Esophagus muscularis mucosa (tissue), 4 donors: ENCODE measurements around the gene TP53. TPM values are rescaled to one million over a fixed set of nuclear protein-coding genes. Genes with fewer than 3 reads are reported as not detected.
A peak's percentile ranks its signal among the peaks of the same experiment; 100 is the strongest.

Experiments
- DNase-seq: peaks from one replicate; pipeline ENCODE4 v3.0.0-alpha.2; 2017; ENCODE audit errors: extremely low spot score
- H3K27ac ChIP-seq, 4 donors: fragments of 200-600 bp; sonication (generic); replicated peaks in 1 of 4; 1 replicate in 3 of 4; 2 replicates in 1 of 4; pipeline ENCODE4 v1.5.1; 2016 to 2019; ENCODE audit warnings: mild to moderate bottlenecking in 1 of 4
- H3K27me3 ChIP-seq, 4 donors: fragments of 200-600 bp; sonication (generic); one replicate each; pipeline versions ENCODE4 v1.5.1 to v1.6.0; 2016 to 2019
- H3K36me3 ChIP-seq, 4 donors: fragments of 200-600 bp; sonication (generic); one replicate each; pipeline ENCODE4 v1.5.1; 2016 to 2019
- H3K4me1 ChIP-seq, 4 donors: fragments of 200-600 bp; sonication (generic); one replicate each; pipeline ENCODE4 v1.5.1; 2016 to 2019
- H3K4me3 ChIP-seq, 4 donors: fragments of 200-600 bp; sonication (generic); 1 replicate in 2 of 4; 2 replicates in 2 of 4; pipeline ENCODE4 v1.5.1; 2016 to 2019; ENCODE audit warnings: mild to moderate bottlenecking in 4 of 4, moderate library complexity in 1 of 4
- H3K9me3 ChIP-seq, 4 donors: fragments of 200-600 bp; sonication (generic); 1 replicate in 3 of 4; 2 replicates in 1 of 4; pipeline ENCODE4 v1.5.1; 2016 to 2019
- EP300 ChIP-seq: sonication (generic); formaldehyde crosslinking; IDR thresholded peaks from one replicate; pipeline ENCODE4 v1.6.1; 2017; ENCODE audit warnings: antibody characterized with exemption
- POLR2A ChIP-seq: fragments of 450-650 bp; IDR thresholded peaks from one replicate; pipeline ENCODE4 v1.6.1; 2017; ENCODE audit warnings: antibody characterized with exemption, moderate library complexity, mild to moderate bottlenecking, low read depth
- POLR2AphosphoS5 ChIP-seq, 2 donors: sonication (generic); formaldehyde crosslinking; IDR thresholded peaks; one replicate each; pipeline ENCODE4 v1.6.1; 2017; ENCODE audit warnings: antibody characterized with exemption in 2 of 2
- WGBS: methylation state at CpG from one replicate; pipeline ENCODE4 v1.1.5; 2018; 5-methylcytosine and 5-hydroxymethylcytosine counted together
- intact Hi-C: fragments of 100-400 bp; cut with DNase I; formaldehyde crosslinking; loops from one replicate; pipeline ENCODE4 v1.15.1; 2023
- total RNA-seq, 4 donors: library from RNA; depleted of rRNA; stranded (reverse); fragments of >200 nt; gene quantifications; one replicate each; pipeline versions ENCODE4 v1.1.0 to v1.2.1, GENCODE V29; 2016
- TF ChIP-seq, protein P1 (sequence below), 3 experiments: fragments of 200-600 bp in 2 of 3; fragments of 450-650 bp in 1 of 3; sonication (generic) in 2 of 3; IDR thresholded peaks; one replicate each; pipeline ENCODE4 v1.5.1; 2017 to 2019; ENCODE audit warnings: antibody characterized with exemption in 3 of 3, mild to moderate bottlenecking in 2 of 3, moderate library complexity in 1 of 3

TP53 gene
- 10 to 100 TPM; 14.9 to 18.3 (median 16.1) TPM for total RNA-seq

- TF ChIP-seq, protein P1, sequence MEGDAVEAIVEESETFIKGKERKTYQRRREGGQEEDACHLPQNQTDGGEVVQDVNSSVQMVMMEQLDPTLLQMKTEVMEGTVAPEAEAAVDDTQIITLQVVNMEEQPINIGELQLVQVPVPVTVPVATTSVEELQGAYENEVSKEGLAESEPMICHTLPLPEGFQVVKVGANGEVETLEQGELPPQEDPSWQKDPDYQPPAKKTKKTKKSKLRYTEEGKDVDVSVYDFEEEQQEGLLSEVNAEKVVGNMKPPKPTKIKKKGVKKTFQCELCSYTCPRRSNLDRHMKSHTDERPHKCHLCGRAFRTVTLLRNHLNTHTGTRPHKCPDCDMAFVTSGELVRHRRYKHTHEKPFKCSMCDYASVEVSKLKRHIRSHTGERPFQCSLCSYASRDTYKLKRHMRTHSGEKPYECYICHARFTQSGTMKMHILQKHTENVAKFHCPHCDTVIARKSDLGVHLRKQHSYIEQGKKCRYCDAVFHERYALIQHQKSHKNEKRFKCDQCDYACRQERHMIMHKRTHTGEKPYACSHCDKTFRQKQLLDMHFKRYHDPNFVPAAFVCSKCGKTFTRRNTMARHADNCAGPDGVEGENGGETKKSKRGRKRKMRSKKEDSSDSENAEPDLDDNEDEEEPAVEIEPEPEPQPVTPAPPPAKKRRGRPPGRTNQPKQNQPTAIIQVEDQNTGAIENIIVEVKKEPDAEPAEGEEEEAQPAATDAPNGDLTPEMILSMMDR (IDR thresholded peaks at IDR 0.05), result peak in 1 of 3 experiments; percentile 11
- peak; percentile 48 for TF ChIP-seq POLR2A
- TF ChIP-seq EP300, result no peak
- peak; percentile 88 to 95 for TF ChIP-seq POLR2AphosphoS5 (IDR thresholded peaks at IDR 0.05)
- peaks cover 22 to 40% (median 37%) of the 10 kb centered on the region in 4 donors for H3K4me1 ChIP-seq
- intact Hi-C loops, result loop anchor here (2.0 kb wide), 1 partner anchor 54 kb away; no protein-coding TSS in a partner anchor
- peaks cover 0 to 15% (median 5%) of the 10 kb centered on the region in 4 donors for H3K36me3 ChIP-seq
- H3K27me3 ChIP-seq, result no peaks in the 10 kb centered on the region
- 0% methylated on average over 29 of the region's 30 CpGs for WGBS
- peak within 1 kb of the TSS; percentile 68 to 87 (median 81) for H3K4me3 ChIP-seq
- DNase-seq, result peak; percentile 96
- peak within 1 kb of the TSS; percentile 90 to 96 (median 92) for H3K27ac ChIP-seq
- no peaks in the 10 kb centered on the region for H3K9me3 ChIP-seq
Observed at GRCh38 chr17:7687072-7687907, at the start of gene TP53. TP53 (minus strand) TSS chr17:7687490; CDS start chr17:7676594, 10,896 bp downstream.

- DNase-seq, result no peak
- 95% methylated on average over 14 of the region's 14 CpGs for WGBS
- no peak overlapping the region for H3K27ac ChIP-seq
- H3K4me1 ChIP-seq, result no peaks in the 10 kb centered on the region
- H3K4me3 ChIP-seq, result no peak overlapping the region
- H3K27me3 ChIP-seq, result peaks cover 0 to 4% (median 0%) of the 10 kb centered on the region in 4 donors
- H3K36me3 ChIP-seq, result no peaks in the 10 kb centered on the region
- no peaks in the 10 kb centered on the region for H3K9me3 ChIP-seq
- intact Hi-C loops, result no loop called here
- TF ChIP-seq, protein P1 (IDR thresholded peaks at IDR 0.05), result no peak
- TF ChIP-seq POLR2AphosphoS5 (IDR thresholded peaks at IDR 0.05) (no peak), POLR2A (no peak), EP300 (no peak)
Observed at GRCh38 chr17:7732981-7733539, 45.8 kb upstream of the TP53 start.

DNA sequence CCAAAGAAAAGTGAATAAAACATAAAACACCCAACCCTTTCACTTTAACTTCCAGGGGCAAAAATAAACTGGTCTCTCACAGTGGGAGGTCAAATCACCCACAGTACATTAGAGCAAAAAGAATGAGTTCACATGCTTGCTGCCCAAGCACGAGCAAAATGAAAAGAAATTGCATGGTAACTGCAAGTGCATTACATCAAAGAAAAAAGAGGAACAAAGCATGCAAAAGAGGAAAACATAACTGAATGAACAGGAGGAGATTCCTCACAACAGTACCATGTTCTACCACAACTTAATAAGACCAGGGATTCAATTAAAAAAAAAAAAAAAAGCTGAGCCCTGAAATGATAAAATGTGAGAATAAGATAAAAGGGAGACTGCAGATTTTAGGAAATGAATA, 42.5 kb upstream of the TP53 start:
- TF ChIP-seq, protein P1 (IDR thresholded peaks at IDR 0.05), result no peak
- no peak for TF ChIP-seq EP300
- TF ChIP-seq POLR2A, result no peak
- TF ChIP-seq POLR2AphosphoS5 (IDR thresholded peaks at IDR 0.05), result no peak
- peaks cover 0 to 27% (median 0%) of the 10 kb centered on the region in 4 donors for H3K27me3 ChIP-seq
- intact Hi-C loops, result no loop called here
- H3K4me3 ChIP-seq, result no peak overlapping the region
- H3K27ac ChIP-seq, result no peak overlapping the region
- no peaks in the 10 kb centered on the region for H3K4me1 ChIP-seq
- DNase-seq, result no peak
- H3K9me3 ChIP-seq, result no peaks in the 10 kb centered on the region
- no peaks in the 10 kb centered on the region for H3K36me3 ChIP-seq
- WGBS, result 70% methylated on average over 1 of the region's 1 CpG

DNA sequence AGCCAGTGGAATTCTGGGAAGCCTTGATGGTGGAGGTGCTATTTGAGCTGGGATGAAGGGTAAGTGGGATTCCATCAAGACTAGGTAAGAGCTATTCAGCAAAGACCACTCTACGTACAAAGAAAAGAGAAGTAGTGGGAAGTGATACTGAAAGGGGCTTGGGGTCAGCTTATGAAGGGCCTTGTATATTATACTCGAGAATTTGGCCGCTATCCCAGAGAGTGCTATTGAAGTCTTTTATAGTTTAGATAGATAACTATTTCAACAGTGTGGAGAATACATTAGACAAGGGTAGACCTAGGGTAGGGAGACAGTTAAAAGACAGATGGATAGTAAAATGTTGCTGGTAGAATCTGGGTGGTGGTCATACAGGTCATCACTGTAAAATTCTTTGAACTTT, 40.6 kb upstream of the TP53 start:
- DNase-seq, result no peak
- Histone ChIP-seq H3K4me1 (no peaks in the 10 kb centered on the region), H3K4me3 (no peak overlapping the region), H3K27me3 (peaks cover 0 to 44% (median 0%) of the 10 kb centered on the region in 4 donors), H3K36me3 (no peaks in the 10 kb centered on the region), H3K9me3 (no peaks in the 10 kb centered on the region), H3K27ac (no peak overlapping the region)
- intact Hi-C loops, result no loop called here
- WGBS, result 56% methylated on average over 3 of the region's 3 CpGs
- no peak for TF ChIP-seq EP300
- no peak for TF ChIP-seq POLR2A
- no peak for TF ChIP-seq POLR2AphosphoS5 (IDR thresholded peaks at IDR 0.05)
- TF ChIP-seq, protein P1 (IDR thresholded peaks at IDR 0.05), result no peak
